WERI-Rb-1 (cell line): ENCODE measurements around the gene PHF21A.
A peak's percentile ranks its signal among the peaks of the same experiment; 100 is the strongest.

Experiments
- DNase-seq: peaks from one replicate; pipeline ENCODE4 v3.0.0-alpha.2; 2020
- H3K27ac ChIP-seq: fragments of 250-450 bp; sonication (Bioruptor Pico); 2 replicates; pipeline ENCODE4 v1.5.1; 2020; ENCODE audit warnings: mild to moderate bottlenecking, moderate library complexity
- H3K27me3 ChIP-seq: fragments of 250-450 bp; sonication (Bioruptor Pico); 2 replicates; pipeline ENCODE4 v1.5.1; 2021; ENCODE audit warnings: mild to moderate bottlenecking, low read depth, moderate library complexity; ENCODE audit not compliant: insufficient read depth, severe bottlenecking
- H3K36me3 ChIP-seq: fragments of 250-450 bp; sonication (Bioruptor Pico); 2 replicates; pipeline ENCODE4 v1.5.1; 2020; ENCODE audit warnings: mild to moderate bottlenecking, moderate library complexity
- H3K4me3 ChIP-seq: 2 replicates; pipeline ENCODE4 v1.5.1; 2011; ENCODE audit warnings: low read depth, mild to moderate bottlenecking, control low read depth, low read length
- H3K9me3 ChIP-seq: fragments of 250-450 bp; sonication (Bioruptor Pico); 2 replicates; pipeline ENCODE4 v1.5.1; 2021; ENCODE audit warnings: mild to moderate bottlenecking, moderate library complexity; ENCODE audit not compliant: severe bottlenecking
- CTCF ChIP-seq: IDR thresholded peaks from 2 replicates; pipeline ENCODE4 v1.5.1; 2011; ENCODE audit warnings: low read depth, mild to moderate bottlenecking, control low read depth, inconsistent platforms, low read length

Gene PHF21A

GRCh38 chr11:45968901-45969300, 152.4 kb downstream of the PHF21A start:
- Histone ChIP-seq H3K9me3 (no peaks in the 10 kb centered on the region), H3K4me3 (no peak overlapping the region), H3K36me3 (peaks cover 37% of the 10 kb centered on the region), H3K27me3 (no peaks in the 10 kb centered on the region), H3K27ac (no peak overlapping the region)
- no peak for DNase-seq
- TF ChIP-seq CTCF, result no peak

- DNase-seq, result no peak
- TF ChIP-seq CTCF, result no peak
- Histone ChIP-seq H3K36me3 (peaks cover 37% of the 10 kb centered on the region), H3K4me3 (no peak overlapping the region), H3K27me3 (no peaks in the 10 kb centered on the region), H3K9me3 (no peaks in the 10 kb centered on the region), H3K27ac (no peak overlapping the region)
These were observed 153.7 kb downstream of the PHF21A start for GRCh38 chr11:45967506-45967905.

- TF ChIP-seq CTCF, result peak; percentile 86
- H3K36me3 ChIP-seq, result peaks cover 29% of the 10 kb centered on the region
- H3K4me3 ChIP-seq, result no peak overlapping the region
- no peaks in the 10 kb centered on the region for H3K9me3 ChIP-seq
- H3K27me3 ChIP-seq, result no peaks in the 10 kb centered on the region
- no peak overlapping the region for H3K27ac ChIP-seq
- DNase-seq, result peak; percentile 62
These were observed 156.3 kb downstream of the PHF21A start for GRCh38 chr11:45964911-45965389.

GRCh38 chr11:45961751-45962240, 159.5 kb downstream of the PHF21A start:
- no peak for DNase-seq
- peaks cover 14% of the 10 kb centered on the region for H3K36me3 ChIP-seq

GRCh38 chr11:45960387-45961095, 160.7 kb downstream of the PHF21A start:
- no peaks in the 10 kb centered on the region for H3K9me3 ChIP-seq
- no peak overlapping the region for H3K4me3 ChIP-seq
- no peak overlapping the region for H3K27ac ChIP-seq
- TF ChIP-seq CTCF, result no peak
- DNase-seq, result no peak
- H3K27me3 ChIP-seq, result no peaks in the 10 kb centered on the region
- peaks cover 17% of the 10 kb centered on the region for H3K36me3 ChIP-seq

More at GRCh38 chr11:45961751-45962240, 159.5 kb downstream of the PHF21A start:
- Histone ChIP-seq H3K4me3 (no peak overlapping the region), H3K27ac (no peak overlapping the region), H3K9me3 (no peaks in the 10 kb centered on the region), H3K27me3 (no peaks in the 10 kb centered on the region)
- TF ChIP-seq CTCF, result no peak
